Sigmoid colon (tissue), 7 donors: ENCODE measurements around the gene CHSY3. TPM values are rescaled to one million over a fixed set of nuclear protein-coding genes. Genes with fewer than 3 reads are reported as not detected.

Source experiments
- DNase-seq: peaks from one replicate; pipeline ENCODE4 v3.0.0-alpha.2; 2019
- H3K27ac ChIP-seq, 4 donors: fragments of 200-600 bp; sonication (generic); one replicate each; pipeline ENCODE4 v1.5.1; 2016 to 2019; ENCODE audit warnings: mild to moderate bottlenecking in 1 of 4
- H3K27me3 ChIP-seq, 3 donors: fragments of 200-600 bp; sonication (generic); one replicate each; pipeline ENCODE4 v1.5.1; 2019; ENCODE audit warnings: mild to moderate bottlenecking in 1 of 3
- H3K36me3 ChIP-seq, 4 donors: fragments of 200-600 bp; sonication (generic); one replicate each; pipeline ENCODE4 v1.5.1; 2016 to 2019
- H3K4me1 ChIP-seq, 4 donors: fragments of 200-600 bp; sonication (generic); one replicate each; pipeline ENCODE4 v1.5.1; 2017 to 2019
- H3K4me3 ChIP-seq, 4 donors: fragments of 200-600 bp; sonication (generic); one replicate each; pipeline ENCODE4 v1.5.1; 2017 to 2019; ENCODE audit warnings: mild to moderate bottlenecking in 2 of 4, moderate library complexity in 1 of 4
- H3K9me3 ChIP-seq, 4 donors: fragments of 200-600 bp in 3 of 4; sonication (generic) in 3 of 4; one replicate each; pipeline versions ENCODE4 v1.5.1 to v1.6.1; 2013 to 2019
- CTCF ChIP-seq, 4 experiments: fragments of 450-650 bp in 3 of 4; fragments of 200-600 bp in 1 of 4; IDR thresholded peaks; one replicate each; pipeline ENCODE4 v1.5.1; 2016 to 2019; ENCODE audit warnings: antibody characterized with exemption in 4 of 4, mild to moderate bottlenecking in 3 of 4, moderate library complexity in 2 of 4
- EP300 ChIP-seq, 4 donors: sonication (generic); formaldehyde crosslinking; IDR thresholded peaks; one replicate each; pipeline ENCODE4 v1.6.1; 2017; ENCODE audit warnings: antibody characterized with exemption in 4 of 4
- POLR2A ChIP-seq, 2 donors: fragments of 450-650 bp; IDR thresholded peaks; one replicate each; pipeline ENCODE4 v1.6.1; 2016; ENCODE audit warnings: antibody characterized with exemption in 2 of 2, mild to moderate bottlenecking in 2 of 2, moderate library complexity in 2 of 2
- POLR2AphosphoS5 ChIP-seq, 4 donors: sonication (generic); formaldehyde crosslinking; IDR thresholded peaks; one replicate each; pipeline ENCODE4 v1.6.1; 2017; ENCODE audit warnings: antibody characterized with exemption in 4 of 4
- WGBS, 2 donors: extraction: QIAGEN DNeasy Blood & Tissue Kit; methylation state at CpG; one replicate each; pipeline ENCODE4 v1.1.7; 2013; 5-methylcytosine and 5-hydroxymethylcytosine counted together
- intact Hi-C: fragments of 100-400 bp; cut with DNase I; formaldehyde crosslinking; loops from one replicate; pipeline ENCODE4 v1.15.1; 2023
- polyA plus RNA-seq, 3 donors: library from polyadenylated mRNA; stranded (reverse); fragments of 200-250 nt; gene quantifications; one replicate each; pipeline ENCODE4 v1.2.3, GENCODE V29; 2013
- total RNA-seq, 4 donors: library from RNA; depleted of rRNA; stranded (reverse); fragments of >200 nt; gene quantifications; one replicate each; pipeline ENCODE4 v1.1.0, GENCODE V29; 2016
- donor health status: healthy with polysubstance abuse.
- donor health status: Bipolar disorder and iron deficiency.
- donor health status: healthy.

Gene CHSY3
- total and polyA plus RNA-seq, 7 donors, result under 0.01 to 3.3 (median 1.2) TPM; not detected in 1

- intact Hi-C loops, result no loop called here
- Histone ChIP-seq H3K9me3 (no peaks in the 10 kb centered on the region), H3K4me3 (no peak overlapping the region), H3K36me3 (no peaks in the 10 kb centered on the region), H3K27me3 (no peaks in the 10 kb centered on the region), H3K4me1 (no peaks in the 10 kb centered on the region), H3K27ac (no peak overlapping the region)
- WGBS, 2 donors, result 79 to 90% methylated on average over 4 of the region's 4 CpGs
- DNase-seq, result no peak
- TF ChIP-seq EP300 (IDR thresholded peaks at IDR 0.05) (no peak), CTCF (IDR thresholded peaks at IDR 0.05) (no peak), POLR2AphosphoS5 (IDR thresholded peaks at IDR 0.05) (no peak), POLR2A (IDR thresholded peaks at IDR 0.05) (no peak)
These were observed 151.3 kb downstream of the CHSY3 start for GRCh38 chr5:130055572-130055971.

- Histone ChIP-seq H3K36me3 (no peaks in the 10 kb centered on the region), H3K9me3 (no peaks in the 10 kb centered on the region), H3K27me3 (no peaks in the 10 kb centered on the region), H3K4me3 (no peak overlapping the region), H3K4me1 (peaks cover 0 to 8% (median 7%) of the 10 kb centered on the region in 4 donors), H3K27ac (no peak overlapping the region)
- intact Hi-C loops, result no loop called here
- no peak for DNase-seq
- no peak for TF ChIP-seq CTCF (IDR thresholded peaks at IDR 0.05)
- no peak for TF ChIP-seq POLR2AphosphoS5 (IDR thresholded peaks at IDR 0.05)
- no peak for TF ChIP-seq POLR2A (IDR thresholded peaks at IDR 0.05)
- no peak for TF ChIP-seq EP300 (IDR thresholded peaks at IDR 0.05)
- WGBS, 2 donors, result 89 to 93% methylated on average over 2 of the region's 2 CpGs
These were observed 157.5 kb downstream of the CHSY3 start for GRCh38 chr5:130061746-130062145.

- Histone ChIP-seq H3K4me3 (no peak overlapping the region), H3K9me3 (no peaks in the 10 kb centered on the region), H3K4me1 (peaks cover 0 to 21% (median 16%) of the 10 kb centered on the region in 4 donors), H3K27ac (no peak overlapping the region), H3K27me3 (no peaks in the 10 kb centered on the region), H3K36me3 (no peaks in the 10 kb centered on the region)
- WGBS, 2 donors, result 84 to 91% methylated on average over 3 of the region's 3 CpGs
- TF ChIP-seq POLR2AphosphoS5 (IDR thresholded peaks at IDR 0.05) (no peak), POLR2A (IDR thresholded peaks at IDR 0.05) (no peak), CTCF (IDR thresholded peaks at IDR 0.05) (no peak), EP300 (IDR thresholded peaks at IDR 0.05) (no peak)
- DNase-seq, result no peak
- intact Hi-C loops, result no loop called here
These were observed 159.3 kb downstream of the CHSY3 start for GRCh38 chr5:130063603-130064002.

GRCh38 chr5:130064484-130064883, 160.2 kb downstream of the CHSY3 start:
- DNase-seq, result no peak
- H3K27ac ChIP-seq, result no peak overlapping the region
- H3K4me3 ChIP-seq, result no peak overlapping the region
- WGBS, 2 donors, result 91 to 95% methylated on average over 3 of the region's 3 CpGs
- peaks cover 0 to 21% (median 16%) of the 10 kb centered on the region in 4 donors for H3K4me1 ChIP-seq
- H3K27me3 ChIP-seq, result no peaks in the 10 kb centered on the region
- no peak for TF ChIP-seq POLR2AphosphoS5 (IDR thresholded peaks at IDR 0.05)
- no peak for TF ChIP-seq CTCF (IDR thresholded peaks at IDR 0.05)
- TF ChIP-seq EP300 (IDR thresholded peaks at IDR 0.05), result no peak
- TF ChIP-seq POLR2A (IDR thresholded peaks at IDR 0.05), result no peak
- intact Hi-C loops, result no loop called here
- no peaks in the 10 kb centered on the region for H3K36me3 ChIP-seq
- no peaks in the 10 kb centered on the region for H3K9me3 ChIP-seq

GRCh38 chr5:130065617-130066016, 161.4 kb downstream of the CHSY3 start:
- peaks cover 0 to 21% (median 16%) of the 10 kb centered on the region in 4 donors for H3K4me1 ChIP-seq
- H3K27me3 ChIP-seq, result no peaks in the 10 kb centered on the region
- no peaks in the 10 kb centered on the region for H3K36me3 ChIP-seq
- intact Hi-C loops, result no loop called here
- H3K9me3 ChIP-seq, result no peaks in the 10 kb centered on the region
- no peak overlapping the region for H3K27ac ChIP-seq
- TF ChIP-seq POLR2AphosphoS5 (IDR thresholded peaks at IDR 0.05) (no peak), CTCF (IDR thresholded peaks at IDR 0.05) (no peak), POLR2A (IDR thresholded peaks at IDR 0.05) (no peak)
- H3K4me3 ChIP-seq, result no peak overlapping the region
- no peak for DNase-seq
- 45 to 78% methylated on average over 2 of the region's 2 CpGs for WGBS, 2 donors
